MM.1S (cell line): ENCODE results near the gene CADPS.

ENCODE experiments used
- DNase-seq: peaks from one replicate; pipeline ENCODE4 v3.0.0-alpha.2; 2015
- H2AFZ ChIP-seq: fragments of 300-600 bp; sonication (generic); 2 replicates; pipeline ENCODE4 v1.6.0; 2016; ENCODE audit warnings: antibody characterized with exemption, low read length
- H3F3A ChIP-seq: fragments of 300-600 bp; sonication (generic); 2 replicates; pipeline ENCODE4 v1.6.1; 2016; ENCODE audit warnings: mild to moderate bottlenecking, antibody characterized with exemption, low read length, moderate library complexity, mixed read lengths; ENCODE audit not compliant: insufficient read depth
- H3K27ac ChIP-seq: fragments of 300-600 bp; sonication (generic); 2 replicates; pipeline ENCODE4 v1.5.1; 2016; ENCODE audit warnings: mild to moderate bottlenecking, low read length
- H3K27me3 ChIP-seq: fragments of 300-600 bp; sonication (generic); replicated peaks from 2 replicates; pipeline ENCODE4 v1.6.0; 2016; ENCODE audit warnings: low read length; ENCODE audit not compliant: insufficient read depth
- H3K36me3 ChIP-seq: fragments of 300-600 bp; sonication (generic); replicated peaks from 2 replicates; pipeline ENCODE4 v1.6.1; 2016; ENCODE audit warnings: mild to moderate bottlenecking, low read length, mixed read lengths; ENCODE audit not compliant: insufficient read depth
- H3K4me1 ChIP-seq: fragments of 300-600 bp; sonication (generic); 2 replicates; pipeline ENCODE4 v1.6.1; 2016; ENCODE audit warnings: low read length, mixed read lengths
- H3K4me2 ChIP-seq: fragments of 300-600 bp; sonication (generic); 2 replicates; pipeline ENCODE4 v1.6.0; 2016; ENCODE audit warnings: low read depth, low read length
- H3K4me3 ChIP-seq: fragments of 300-600 bp; sonication (generic); 2 replicates; pipeline ENCODE4 v1.5.1; 2016; ENCODE audit warnings: low read length, mixed read lengths
- H3K79me2 ChIP-seq: fragments of 300-600 bp; sonication (generic); 2 replicates; pipeline ENCODE4 v1.6.1; 2016; ENCODE audit warnings: mixed run types, low read length, mixed read lengths
- H3K9ac ChIP-seq: fragments of 300-600 bp; sonication (generic); 2 replicates; pipeline ENCODE4 v1.6.1; 2016; ENCODE audit warnings: low read length, mixed read lengths
- H3K9me2 ChIP-seq: fragments of 300-600 bp; sonication (generic); replicated peaks from 2 replicates; pipeline ENCODE4 v1.6.1; 2016; ENCODE audit warnings: mild to moderate bottlenecking, low read length, mixed read lengths; ENCODE audit not compliant: insufficient read depth
- H3K9me3 ChIP-seq: fragments of 300-600 bp; sonication (generic); replicated peaks from 2 replicates; pipeline ENCODE4 v1.6.1; 2016; ENCODE audit warnings: mild to moderate bottlenecking, low read length, mixed read lengths; ENCODE audit not compliant: insufficient read depth
- H4K20me1 ChIP-seq: fragments of 300-600 bp; sonication (generic); 2 replicates; pipeline ENCODE4 v1.6.1; 2016; ENCODE audit warnings: mild to moderate bottlenecking, low read length, moderate library complexity, mixed read lengths; ENCODE audit not compliant: insufficient read depth
- EZH2 ChIP-seq: fragments of 300-600 bp; sonication (generic); optimal IDR thresholded peaks from 2 replicates; pipeline ENCODE3; 2017; ENCODE audit warnings: low read depth, mild to moderate bottlenecking, antibody characterized with exemption, low read length, mixed read lengths
- EZH2phosphoT487 ChIP-seq: fragments of 300-600 bp; sonication (generic); IDR thresholded peaks from 2 replicates; pipeline ENCODE4 v1.6.1; 2018; ENCODE audit warnings: antibody characterized with exemption, low read length
- TF ChIP-seq, protein P1 (sequence below): fragments of 300-600 bp; sonication (generic); IDR thresholded peaks from 2 replicates; pipeline ENCODE4 v1.5.1; 2016; ENCODE audit warnings: antibody characterized with exemption, low read length, mixed read lengths

CADPS gene

DNA sequence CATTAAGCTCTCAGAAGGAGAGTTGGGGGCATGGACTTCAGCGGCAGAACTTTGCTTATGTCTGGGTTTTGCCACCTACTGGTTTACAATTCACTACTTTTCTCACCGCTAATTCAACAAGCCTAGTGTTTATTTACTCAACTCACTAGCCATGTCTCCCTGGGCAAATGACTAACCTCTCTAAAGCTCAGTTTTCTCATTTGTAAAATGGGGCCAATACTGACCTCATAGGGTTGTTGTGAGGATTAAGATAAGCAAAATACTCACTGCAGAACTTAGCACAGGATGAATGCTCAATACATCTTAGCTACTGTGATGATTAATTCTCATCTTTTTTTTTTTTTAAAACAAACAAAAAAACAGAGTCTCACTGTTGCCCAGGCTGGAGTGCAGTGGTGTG is 106.3 kb downstream of the CADPS start:
- H3K9ac ChIP-seq, result no peak overlapping the region
- no peaks in the 10 kb centered on the region for H3K27me3 ChIP-seq
- no peaks in the 10 kb centered on the region for H4K20me1 ChIP-seq
- no peaks in the 10 kb centered on the region for H3F3A ChIP-seq
- H3K4me3 ChIP-seq, result no peak overlapping the region
- H2AFZ ChIP-seq, result no peak overlapping the region
- H3K27ac ChIP-seq, result no peak overlapping the region
- H3K4me1 ChIP-seq, result no peaks in the 10 kb centered on the region
- TF ChIP-seq EZH2phosphoT487 (no peak), EZH2 (no peak)
- TF ChIP-seq, protein P1, sequence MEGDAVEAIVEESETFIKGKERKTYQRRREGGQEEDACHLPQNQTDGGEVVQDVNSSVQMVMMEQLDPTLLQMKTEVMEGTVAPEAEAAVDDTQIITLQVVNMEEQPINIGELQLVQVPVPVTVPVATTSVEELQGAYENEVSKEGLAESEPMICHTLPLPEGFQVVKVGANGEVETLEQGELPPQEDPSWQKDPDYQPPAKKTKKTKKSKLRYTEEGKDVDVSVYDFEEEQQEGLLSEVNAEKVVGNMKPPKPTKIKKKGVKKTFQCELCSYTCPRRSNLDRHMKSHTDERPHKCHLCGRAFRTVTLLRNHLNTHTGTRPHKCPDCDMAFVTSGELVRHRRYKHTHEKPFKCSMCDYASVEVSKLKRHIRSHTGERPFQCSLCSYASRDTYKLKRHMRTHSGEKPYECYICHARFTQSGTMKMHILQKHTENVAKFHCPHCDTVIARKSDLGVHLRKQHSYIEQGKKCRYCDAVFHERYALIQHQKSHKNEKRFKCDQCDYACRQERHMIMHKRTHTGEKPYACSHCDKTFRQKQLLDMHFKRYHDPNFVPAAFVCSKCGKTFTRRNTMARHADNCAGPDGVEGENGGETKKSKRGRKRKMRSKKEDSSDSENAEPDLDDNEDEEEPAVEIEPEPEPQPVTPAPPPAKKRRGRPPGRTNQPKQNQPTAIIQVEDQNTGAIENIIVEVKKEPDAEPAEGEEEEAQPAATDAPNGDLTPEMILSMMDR, result no peak
- no peaks in the 10 kb centered on the region for H3K9me3 ChIP-seq
- H3K79me2 ChIP-seq, result no peaks in the 10 kb centered on the region
- no peak overlapping the region for H3K4me2 ChIP-seq
- no peak for DNase-seq
- H3K9me2 ChIP-seq, result no peaks in the 10 kb centered on the region
- H3K36me3 ChIP-seq, result no peaks in the 10 kb centered on the region

DNA sequence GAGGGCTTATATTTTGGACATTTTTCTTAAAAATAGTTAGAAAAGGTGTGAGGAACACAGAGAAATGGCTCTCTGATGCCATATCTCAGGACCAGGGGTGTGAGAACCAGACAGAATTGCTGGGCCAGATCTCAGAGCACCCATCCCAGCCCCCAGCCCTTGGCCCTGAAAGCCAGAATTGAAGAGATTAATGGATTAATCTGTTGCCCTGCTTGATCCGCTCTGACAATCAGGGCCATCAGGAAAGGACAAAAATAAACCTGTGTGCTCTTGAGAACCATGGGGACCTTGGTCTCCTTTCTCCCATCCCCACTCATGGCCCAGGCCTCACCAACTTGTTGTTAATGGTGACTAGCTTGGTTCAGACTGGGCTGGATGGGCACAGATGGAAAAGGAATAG is 113.5 kb downstream of the CADPS start:
- TF ChIP-seq EZH2 (no peak), EZH2phosphoT487 (no peak)
- TF ChIP-seq, protein P1, result no peak
- H2AFZ ChIP-seq, result no peak overlapping the region
- H3K27ac ChIP-seq, result no peak overlapping the region
- no peaks in the 10 kb centered on the region for H3F3A ChIP-seq
- H3K4me3 ChIP-seq, result no peak overlapping the region
- H3K4me2 ChIP-seq, result no peak overlapping the region
- H3K27me3 ChIP-seq, result no peaks in the 10 kb centered on the region
- H3K4me1 ChIP-seq, result no peaks in the 10 kb centered on the region
- no peaks in the 10 kb centered on the region for H3K79me2 ChIP-seq
- no peak for DNase-seq
- no peaks in the 10 kb centered on the region for H4K20me1 ChIP-seq
- no peaks in the 10 kb centered on the region for H3K9me3 ChIP-seq
- H3K9me2 ChIP-seq, result no peaks in the 10 kb centered on the region
- H3K36me3 ChIP-seq, result no peaks in the 10 kb centered on the region
- H3K9ac ChIP-seq, result no peak overlapping the region

DNA sequence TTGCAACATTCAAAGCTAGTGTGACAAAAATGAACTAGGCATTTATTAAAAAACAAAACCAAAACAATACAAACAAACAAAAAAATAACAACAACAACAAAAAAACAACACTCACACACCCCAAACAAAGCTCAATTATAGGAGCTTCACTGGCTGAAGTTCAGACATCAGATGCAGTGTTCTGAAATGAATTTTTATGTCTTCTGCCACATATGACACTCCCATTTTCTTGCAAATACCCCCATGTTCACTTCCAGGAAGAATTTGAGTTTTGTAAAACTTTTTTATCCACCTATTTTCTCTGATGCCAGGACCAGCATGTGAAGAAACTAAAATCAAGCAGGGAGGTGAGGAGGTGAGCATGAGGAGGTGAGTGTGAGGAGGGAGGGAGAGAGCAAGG is 113.9 kb downstream of the CADPS start:
- no peaks in the 10 kb centered on the region for H3K27me3 ChIP-seq
- no peaks in the 10 kb centered on the region for H3K36me3 ChIP-seq
- H3K4me2 ChIP-seq, result no peak overlapping the region
- no peak overlapping the region for H3K4me3 ChIP-seq
- H3K27ac ChIP-seq, result no peak overlapping the region
- H3K9me3 ChIP-seq, result no peaks in the 10 kb centered on the region
- H3K9me2 ChIP-seq, result no peaks in the 10 kb centered on the region
- no peaks in the 10 kb centered on the region for H4K20me1 ChIP-seq
- no peaks in the 10 kb centered on the region for H3K79me2 ChIP-seq
- no peaks in the 10 kb centered on the region for H3F3A ChIP-seq
- no peak overlapping the region for H3K9ac ChIP-seq
- DNase-seq, result no peak
- H2AFZ ChIP-seq, result no peak overlapping the region
- TF ChIP-seq, protein P1, result no peak
- no peak for TF ChIP-seq EZH2
- TF ChIP-seq EZH2phosphoT487, result no peak
- no peaks in the 10 kb centered on the region for H3K4me1 ChIP-seq
